Left hindlimb (tissue), 1 donor: ENCODE results near the gene KANSL1.

Experiments
- DNase-seq: peaks from one replicate; pipeline ENCODE4 v3.0.0-alpha.2; 2018

The KANSL1 gene

GRCh38 chr17:45994987-45995386 lies 198.2 kb downstream of the KANSL1 start:
- no peak for DNase-seq

- DNase-seq = no peak
Observed at GRCh38 chr17:45993962-45994627, 199.1 kb downstream of the KANSL1 start.

- DNase-seq = no peak
Observed at GRCh38 chr17:45992904-45993303, 200.3 kb downstream of the KANSL1 start.

GRCh38 chr17:45992175-45992574 lies 201.1 kb downstream of the KANSL1 start:
- DNase-seq = no peak

GRCh38 chr17:45991341-45991740 lies 201.9 kb downstream of the KANSL1 start:
- no peak for DNase-seq

- no peak for DNase-seq
Observed at GRCh38 chr17:45990886-45991285, 202.3 kb downstream of the KANSL1 start.

DNA sequence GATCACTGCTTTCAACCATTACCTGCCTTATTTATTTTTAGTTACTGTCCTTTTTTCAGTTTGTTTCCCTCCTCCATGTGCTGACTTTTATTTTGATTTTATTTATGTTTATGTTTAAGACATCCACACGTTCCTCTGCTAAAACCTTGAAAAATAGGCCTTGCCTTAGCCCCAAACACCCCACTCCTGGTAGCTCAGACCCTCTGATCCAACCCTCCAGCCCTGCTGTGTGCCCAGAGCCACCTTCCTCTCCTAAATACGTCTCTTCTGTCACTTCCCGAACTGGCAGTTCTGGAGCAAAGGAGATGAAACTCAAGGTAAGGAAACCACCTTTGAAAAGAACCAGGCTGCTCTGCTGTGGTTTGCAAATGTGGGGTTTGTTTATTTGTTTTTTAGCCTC lies 203.5 kb downstream of the KANSL1 start:
- DNase-seq = no peak

GRCh38 chr17:45987706-45988105 lies 205.5 kb downstream of the KANSL1 start:
- no peak for DNase-seq

GRCh38 chr17:45986056-45986455 lies 207.2 kb downstream of the KANSL1 start:
- no peak for DNase-seq

GRCh38 chr17:45985447-45985846 lies 207.8 kb downstream of the KANSL1 start:
- no peak for DNase-seq

- DNase-seq = no peak
Observed at GRCh38 chr17:45984368-45984767, 208.9 kb downstream of the KANSL1 start.

DNA sequence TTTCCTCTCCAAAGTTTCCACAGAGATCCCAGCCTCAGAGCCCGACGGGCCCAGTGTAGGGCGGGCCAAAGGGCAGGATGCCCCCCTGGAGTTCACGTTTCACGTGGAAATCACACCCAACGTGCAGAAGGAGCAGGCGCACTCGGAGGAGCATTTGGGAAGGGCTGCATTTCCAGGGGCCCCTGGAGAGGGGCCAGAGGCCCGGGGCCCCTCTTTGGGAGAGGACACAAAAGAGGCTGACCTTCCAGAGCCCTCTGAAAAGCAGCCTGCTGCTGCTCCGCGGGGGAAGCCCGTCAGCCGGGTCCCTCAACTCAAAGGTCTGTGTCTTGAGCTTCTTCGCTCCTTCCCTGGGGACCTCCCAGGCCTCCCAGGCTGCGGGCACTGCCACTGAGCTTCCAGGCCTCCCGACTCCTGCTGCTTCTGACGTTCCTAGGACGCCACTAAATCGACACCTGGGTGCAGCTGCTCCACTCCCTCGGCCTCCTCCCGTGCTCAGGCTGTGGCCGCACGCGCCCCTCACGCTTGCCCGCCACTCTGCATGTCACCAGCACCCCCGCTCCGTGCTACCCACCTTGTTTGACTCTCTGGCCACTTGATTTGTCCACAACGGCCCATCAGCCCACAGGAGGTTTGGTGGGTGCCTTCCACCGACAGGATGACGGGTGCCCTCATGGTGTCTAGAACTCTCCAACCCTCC lies 209.5 kb downstream of the KANSL1 start:
- no peak for DNase-seq

DNA sequence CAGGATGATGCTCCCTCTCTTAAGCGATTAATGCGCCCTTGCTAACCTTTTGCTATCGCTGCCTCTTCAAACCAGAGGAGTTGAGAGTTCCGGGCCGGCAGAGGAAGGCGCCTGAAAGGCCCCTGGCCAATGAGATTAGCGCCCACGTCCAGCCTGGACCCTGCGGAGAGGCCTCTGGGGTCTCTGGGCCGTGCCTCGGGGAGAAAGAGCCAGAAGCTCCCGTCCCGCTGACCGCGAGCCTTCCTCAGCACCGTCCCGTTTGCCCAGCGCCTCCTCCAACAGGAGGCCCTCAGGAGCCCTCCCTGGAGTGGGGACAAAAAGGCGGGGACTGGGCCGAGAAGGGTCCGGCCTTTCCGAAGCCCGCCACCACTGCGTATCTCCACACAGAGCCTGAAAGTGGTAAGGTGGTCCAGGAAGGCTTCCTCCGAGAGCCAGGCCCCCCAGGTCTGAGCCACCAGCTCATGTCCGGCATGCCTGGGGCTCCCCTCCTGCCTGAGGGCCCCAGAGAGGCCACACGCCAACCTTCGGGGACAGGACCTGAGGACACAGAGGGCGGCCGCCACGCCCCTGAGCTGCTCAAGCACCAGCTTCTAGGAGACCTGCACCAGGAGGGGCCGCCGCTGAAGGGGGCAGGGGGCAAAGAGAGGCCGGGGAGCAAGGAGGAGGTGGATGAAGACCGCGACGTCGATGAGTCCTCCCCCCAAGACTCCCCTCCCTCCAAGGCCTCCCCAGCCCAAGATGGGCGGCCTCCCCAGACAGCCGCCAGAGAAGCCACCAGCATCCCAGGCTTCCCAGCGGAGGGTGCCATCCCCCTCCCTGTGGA lies 210.2 kb downstream of the KANSL1 start:
- no peak for DNase-seq

DNA sequence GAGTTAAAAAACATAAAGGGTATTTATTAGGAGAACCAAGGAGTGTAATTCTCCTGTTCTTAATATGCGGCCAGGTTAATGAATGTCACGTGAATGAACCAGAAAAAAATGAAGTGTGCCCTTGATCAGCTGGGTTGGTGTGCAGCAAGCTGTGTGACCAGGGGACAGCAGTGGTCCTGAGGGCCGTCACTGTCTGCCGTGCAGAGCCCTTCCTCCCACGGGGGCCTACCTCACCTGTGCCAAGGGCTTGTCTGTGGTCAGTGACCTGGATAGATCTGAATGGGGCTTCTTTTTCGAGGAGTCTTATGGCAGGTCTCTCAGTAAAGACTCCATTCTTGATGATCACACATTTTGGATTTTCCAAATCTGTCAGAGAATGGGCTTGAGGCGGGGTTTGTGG lies 211.9 kb downstream of the KANSL1 start:
- DNase-seq = no peak

DNA sequence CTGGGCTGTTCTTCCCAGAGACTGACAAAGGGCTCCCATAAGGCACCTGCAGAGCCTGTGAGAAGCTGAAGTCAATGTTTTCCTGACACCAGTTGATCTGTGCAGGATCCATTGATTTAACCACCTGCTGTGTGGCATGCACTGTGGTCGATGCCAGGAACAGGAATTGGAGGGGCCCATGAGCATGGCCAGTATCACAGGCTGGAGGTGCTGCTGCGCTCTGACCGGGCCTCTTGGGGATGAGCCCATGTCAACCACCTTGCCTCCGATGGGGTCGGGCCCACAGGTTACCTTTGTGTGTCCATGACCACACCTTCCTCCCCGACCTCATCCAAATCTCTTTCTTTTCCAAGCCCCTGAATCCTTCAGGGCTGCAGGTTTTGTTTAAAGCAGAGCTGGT lies 212.4 kb downstream of the KANSL1 start:
- DNase-seq = no peak
